SJCRH30 (cell line): Measurements from ENCODE around the gene SYNE2. TPM values are rescaled to one million over a fixed set of nuclear protein-coding genes. Genes with fewer than 3 reads are reported as not detected.

Source experiments
- DNase-seq, 2 experiments: peaks; one replicate each; pipeline ENCODE4 v3.0.0-alpha.2; 2015 to 2020
- H3K27ac ChIP-seq: fragments of 250-450 bp; sonication (Bioruptor Pico); 2 replicates; pipeline ENCODE4 v1.5.1; 2020; ENCODE audit warnings: mild to moderate bottlenecking, moderate library complexity
- H3K27me3 ChIP-seq: fragments of 250-450 bp; sonication (Bioruptor Pico); 2 replicates; pipeline ENCODE4 v1.5.1; 2020; ENCODE audit warnings: mild to moderate bottlenecking, moderate library complexity
- H3K36me3 ChIP-seq: fragments of 250-450 bp; sonication (Bioruptor Pico); 2 replicates; pipeline ENCODE4 v1.5.1; 2020; ENCODE audit warnings: mild to moderate bottlenecking, moderate library complexity
- H3K4me1 ChIP-seq: fragments of 250-450 bp; sonication (Bioruptor Pico); 2 replicates; pipeline ENCODE4 v1.5.1; 2020; ENCODE audit warnings: mild to moderate bottlenecking, moderate library complexity
- H3K4me3 ChIP-seq: fragments of 250-450 bp; sonication (Bioruptor Pico); 2 replicates; pipeline ENCODE4 v1.5.1; 2020; ENCODE audit warnings: mild to moderate bottlenecking, moderate library complexity
- H3K9me3 ChIP-seq: fragments of 250-450 bp; sonication (Bioruptor Pico); replicated peaks from 2 replicates; pipeline ENCODE4 v1.5.1; 2020; ENCODE audit warnings: mild to moderate bottlenecking, moderate library complexity
- total RNA-seq: library from RNA; depleted of rRNA; stranded (reverse); fragments of >200 nt; shearing (Covaris generic); gene quantifications from 2 replicates; pipeline ENCODE4 v1.2.3, GENCODE V29; 2014

The SYNE2 gene
- total RNA-seq, 1 experiment from 2014 or later = 48.2 TPM

DNA sequence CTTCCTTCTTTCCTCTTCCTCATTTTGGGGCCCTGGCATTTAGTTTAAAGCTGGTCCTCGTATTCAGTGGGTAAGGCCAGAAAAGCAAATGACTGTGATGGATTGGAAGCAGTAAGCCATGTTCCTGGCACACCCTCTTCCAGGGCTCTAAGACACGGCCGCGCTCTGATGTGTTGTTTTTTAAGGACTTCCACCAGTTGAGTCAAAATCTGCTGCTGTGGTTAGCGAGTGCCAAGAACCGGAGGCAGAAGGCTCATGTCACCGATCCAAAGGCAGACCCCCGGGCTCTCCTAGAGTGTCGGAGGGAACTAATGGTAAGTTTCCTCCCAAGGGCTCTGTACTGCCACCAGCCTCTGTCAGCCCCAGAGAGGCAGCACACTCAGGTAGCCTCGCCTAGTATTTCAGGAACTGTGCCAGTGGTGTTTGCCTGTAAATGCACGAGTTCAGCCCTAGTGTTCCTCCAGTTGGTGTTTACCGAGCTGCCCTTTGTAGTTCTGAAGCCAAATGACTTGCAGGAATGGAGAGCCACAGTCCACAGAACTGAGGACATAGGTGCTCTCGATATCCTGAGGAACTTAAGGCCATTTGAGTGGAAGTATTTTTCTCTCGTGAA lies 368.7 kb downstream of the SYNE2 start:
- Histone ChIP-seq H3K27me3 (no peaks in the 10 kb centered on the region), H3K4me3 (no peak overlapping the region), H3K9me3 (no peaks in the 10 kb centered on the region), H3K36me3 (peaks cover 12% of the 10 kb centered on the region), H3K27ac (no peak overlapping the region), H3K4me1 (peaks cover 7% of the 10 kb centered on the region; the same call in 1 of the 2 replicates)
- DNase-seq = no peak

DNA sequence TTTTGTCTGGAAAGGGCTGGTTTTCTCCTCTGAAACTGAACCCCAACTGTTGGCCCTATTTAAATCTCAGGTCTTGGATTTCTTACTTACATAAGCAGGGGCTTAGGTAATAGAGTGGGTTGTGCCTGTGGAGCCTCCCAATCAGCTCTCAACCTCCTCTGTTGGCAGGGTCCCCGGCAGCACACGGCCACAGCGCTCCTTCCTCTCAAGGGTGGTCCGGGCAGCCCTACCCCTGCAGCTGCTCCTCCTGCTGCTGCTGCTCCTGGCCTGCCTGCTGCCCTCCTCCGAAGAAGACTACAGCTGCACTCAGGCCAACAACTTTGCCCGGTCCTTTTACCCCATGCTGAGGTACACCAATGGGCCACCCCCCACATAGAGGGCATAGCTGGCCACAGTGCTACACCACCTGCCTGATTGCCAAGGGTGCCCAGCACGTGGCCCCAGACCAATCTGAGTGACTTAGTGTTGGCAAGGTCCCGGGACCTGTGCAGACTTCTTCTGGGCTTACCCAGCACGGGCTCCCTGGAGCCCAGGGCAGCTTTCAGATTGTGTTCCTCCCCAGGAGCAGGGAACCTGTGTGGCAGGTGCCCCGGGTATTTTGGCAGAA lies 372.4 kb downstream of the SYNE2 start:
- peaks cover 15% of the 10 kb centered on the region for H3K36me3 ChIP-seq
- DNase-seq = peak; percentile 57 to 58
- no peak overlapping the region; the same call in 1 of the 2 replicates for H3K27ac ChIP-seq
- H3K4me1 ChIP-seq = peaks cover 10% of the 10 kb centered on the region; the same call in 1 of the 2 replicates
- H3K4me3 ChIP-seq = no peak overlapping the region
- no peaks in the 10 kb centered on the region for H3K27me3 ChIP-seq
- H3K9me3 ChIP-seq = no peaks in the 10 kb centered on the region

- H3K36me3 ChIP-seq = peaks cover 12% of the 10 kb centered on the region
- no peak for DNase-seq
- H3K27ac ChIP-seq = no peak overlapping the region
Measured at GRCh38 chr14:64227856-64228255, 375.1 kb downstream of the SYNE2 start.

DNA sequence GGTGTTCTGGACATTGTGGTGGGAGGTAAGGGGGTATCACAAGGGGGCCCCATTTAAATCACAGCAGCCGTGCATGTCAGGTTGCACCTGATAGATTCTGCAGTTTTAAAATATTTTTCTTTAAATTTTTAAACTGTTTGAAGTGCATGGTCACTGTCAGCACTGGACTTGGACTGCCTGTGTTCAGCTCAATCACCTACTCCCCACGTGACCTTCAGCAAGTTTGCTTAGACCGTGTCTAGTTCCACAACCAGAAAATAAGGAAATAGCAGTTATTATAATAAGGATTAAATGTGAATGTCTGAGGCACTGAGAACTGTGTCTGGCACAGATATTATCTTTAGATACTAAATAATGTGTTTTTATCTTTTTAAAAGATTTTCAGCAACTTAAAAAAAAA lies 376.7 kb downstream of the SYNE2 start:
- Histone ChIP-seq H3K27ac (no peak overlapping the region), H3K4me3 (no peak overlapping the region), H3K36me3 (peaks cover 10% of the 10 kb centered on the region), H3K27me3 (no peaks in the 10 kb centered on the region), H3K9me3 (no peaks in the 10 kb centered on the region), H3K4me1 (peaks cover 43% of the 10 kb centered on the region)
- DNase-seq = no peak

More at GRCh38 chr14:64227856-64228255, 375.1 kb downstream of the SYNE2 start:
- no peaks in the 10 kb centered on the region for H3K9me3 ChIP-seq
- H3K4me3 ChIP-seq = no peak overlapping the region
- no peaks in the 10 kb centered on the region for H3K27me3 ChIP-seq
- peaks cover 26% of the 10 kb centered on the region for H3K4me1 ChIP-seq

- Histone ChIP-seq H3K27me3 (no peaks in the 10 kb centered on the region), H3K36me3 (peaks cover 8% of the 10 kb centered on the region), H3K4me3 (no peak overlapping the region), H3K27ac (peak overlapping the region; percentile 56), H3K4me1 (peaks cover 49% of the 10 kb centered on the region), H3K9me3 (no peaks in the 10 kb centered on the region)
- peak; percentile 82 to 90 for DNase-seq
Measured at GRCh38 chr14:64232095-64232838, 379.5 kb downstream of the SYNE2 start.

GRCh38 chr14:64232944-64233343 lies 380.1 kb downstream of the SYNE2 start:
- H3K27ac ChIP-seq = peak overlapping the region; percentile 56
- H3K4me3 ChIP-seq = no peak overlapping the region
- H3K9me3 ChIP-seq = no peaks in the 10 kb centered on the region
- peaks cover 2% of the 10 kb centered on the region for H3K36me3 ChIP-seq
- no peaks in the 10 kb centered on the region for H3K27me3 ChIP-seq
- DNase-seq = no peak
- peaks cover 49% of the 10 kb centered on the region for H3K4me1 ChIP-seq

GRCh38 chr14:64233531-64234190 lies 380.9 kb downstream of the SYNE2 start:
- Histone ChIP-seq H3K4me1 (peaks cover 49% of the 10 kb centered on the region), H3K9me3 (no peaks in the 10 kb centered on the region), H3K36me3 (no peaks in the 10 kb centered on the region; the same call in 1 of the 2 replicates), H3K27me3 (no peaks in the 10 kb centered on the region), H3K4me3 (no peak overlapping the region), H3K27ac (peak overlapping the region; percentile 67; the same call in 1 of the 2 replicates)
- peak in 1 of 2 experiments; percentile 25 for DNase-seq

GRCh38 chr14:64234877-64235651 lies 382.3 kb downstream of the SYNE2 start:
- H3K27me3 ChIP-seq = no peaks in the 10 kb centered on the region
- no peaks in the 10 kb centered on the region for H3K9me3 ChIP-seq
- H3K4me3 ChIP-seq = no peak overlapping the region
- peak; percentile 90 to 95 for DNase-seq
- H3K27ac ChIP-seq = peak overlapping the region; percentile 67
- H3K36me3 ChIP-seq = no peaks in the 10 kb centered on the region; the same call in 1 of the 2 replicates
- H3K4me1 ChIP-seq = peaks cover 49% of the 10 kb centered on the region

DNA sequence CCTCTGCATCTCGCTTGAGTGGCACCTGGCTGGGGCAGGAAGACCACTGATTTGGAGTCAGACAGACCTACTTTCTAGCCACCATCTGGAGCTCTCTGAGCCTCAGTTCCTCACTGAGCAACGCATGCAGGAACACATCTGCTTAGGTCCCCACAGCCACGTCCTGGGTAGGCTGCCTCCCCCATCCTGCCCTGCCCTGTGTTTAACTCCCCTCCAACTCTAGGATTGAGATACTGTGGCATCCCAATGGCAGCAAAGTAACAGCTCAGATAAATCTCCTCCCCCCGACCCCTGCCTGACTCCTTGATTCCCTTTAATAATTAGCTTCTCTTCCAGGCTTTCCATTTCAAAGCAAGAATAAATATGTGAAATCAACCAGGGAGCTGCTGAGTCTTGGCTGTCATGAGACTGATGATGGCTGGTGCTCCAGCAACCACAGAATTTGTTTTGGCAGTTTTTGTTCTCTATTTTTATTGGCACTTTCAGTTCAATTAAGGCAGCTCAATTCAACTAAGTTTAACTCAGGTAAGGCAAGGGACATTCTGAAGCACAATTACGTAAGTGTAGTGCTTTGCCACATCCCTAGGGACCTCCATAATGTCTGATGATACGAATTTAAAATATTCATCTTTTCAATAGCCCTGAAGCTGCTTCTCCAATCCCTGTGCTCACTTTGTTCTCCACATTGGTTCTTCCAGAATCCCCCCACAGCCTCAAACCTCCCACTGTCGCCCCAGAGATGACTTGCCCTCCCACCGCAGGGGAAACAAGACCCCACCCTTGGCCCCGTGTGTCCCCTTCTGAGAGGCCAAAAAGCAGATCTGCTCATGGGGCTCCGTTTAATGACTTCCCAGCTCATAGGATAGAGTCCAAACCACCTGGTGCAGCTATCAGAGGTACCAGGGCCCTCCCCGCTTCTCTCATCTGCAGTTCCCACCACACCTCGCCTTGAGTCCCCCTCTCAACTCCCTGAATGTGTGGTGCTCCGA lies 383.1 kb downstream of the SYNE2 start:
- no peaks in the 10 kb centered on the region; the same call in 1 of the 2 replicates for H3K36me3 ChIP-seq
- no peak overlapping the region for H3K4me3 ChIP-seq
- H3K9me3 ChIP-seq = no peaks in the 10 kb centered on the region
- peaks cover 49% of the 10 kb centered on the region for H3K4me1 ChIP-seq
- no peaks in the 10 kb centered on the region for H3K27me3 ChIP-seq
- H3K27ac ChIP-seq = peak overlapping the region; percentile 67
- peak in 1 of 2 experiments; percentile 14 for DNase-seq

DNA sequence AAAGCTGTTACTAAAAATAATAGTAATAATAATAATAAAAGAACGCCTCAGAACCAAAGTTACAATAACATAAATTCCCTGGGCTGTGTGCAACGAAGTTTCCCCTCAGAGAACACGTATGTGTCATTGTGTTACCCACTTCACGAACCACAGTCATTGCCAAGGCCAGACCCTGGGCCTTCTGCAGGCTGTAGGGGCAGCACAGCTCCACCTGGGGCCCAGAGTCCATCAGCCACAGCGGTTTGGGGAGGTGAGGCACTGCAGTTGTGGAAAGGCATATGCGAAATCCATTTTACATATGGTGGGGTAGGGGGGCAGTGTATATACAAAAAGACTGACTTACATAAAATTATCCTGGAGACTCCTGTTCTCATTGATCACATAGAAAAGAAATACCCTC lies 385.2 kb downstream of the SYNE2 start:
- H3K27me3 ChIP-seq = no peaks in the 10 kb centered on the region
- H3K9me3 ChIP-seq = no peaks in the 10 kb centered on the region
- DNase-seq = no peak
- peaks cover 31% of the 10 kb centered on the region for H3K4me1 ChIP-seq
- 0 out of 2 replicates have a peak, but pooled peaks cover 3% of the 10 kb centered on the region for H3K36me3 ChIP-seq
- no peak overlapping the region for H3K4me3 ChIP-seq
- H3K27ac ChIP-seq = no peak overlapping the region

- no peak overlapping the region for H3K27ac ChIP-seq
Measured at GRCh38 chr14:64238631-64239030, 385.8 kb downstream of the SYNE2 start.

GRCh38 chr14:64244279-64244678 lies 391.5 kb downstream of the SYNE2 start:
- Histone ChIP-seq H3K27me3 (no peaks in the 10 kb centered on the region), H3K4me1 (no peaks in the 10 kb centered on the region), H3K36me3 (0 out of 2 replicates have a peak, but pooled peaks cover 6% of the 10 kb centered on the region), H3K4me3 (no peak overlapping the region), H3K9me3 (no peaks in the 10 kb centered on the region), H3K27ac (no peak overlapping the region)
- DNase-seq = no peak

More at GRCh38 chr14:64238631-64239030, 385.8 kb downstream of the SYNE2 start:
- DNase-seq = no peak
- no peak overlapping the region for H3K4me3 ChIP-seq
- H3K4me1 ChIP-seq = peaks cover 25% of the 10 kb centered on the region
- no peaks in the 10 kb centered on the region for H3K27me3 ChIP-seq
- no peaks in the 10 kb centered on the region for H3K9me3 ChIP-seq
- 0 out of 2 replicates have a peak, but pooled peaks cover 3% of the 10 kb centered on the region for H3K36me3 ChIP-seq

DNA sequence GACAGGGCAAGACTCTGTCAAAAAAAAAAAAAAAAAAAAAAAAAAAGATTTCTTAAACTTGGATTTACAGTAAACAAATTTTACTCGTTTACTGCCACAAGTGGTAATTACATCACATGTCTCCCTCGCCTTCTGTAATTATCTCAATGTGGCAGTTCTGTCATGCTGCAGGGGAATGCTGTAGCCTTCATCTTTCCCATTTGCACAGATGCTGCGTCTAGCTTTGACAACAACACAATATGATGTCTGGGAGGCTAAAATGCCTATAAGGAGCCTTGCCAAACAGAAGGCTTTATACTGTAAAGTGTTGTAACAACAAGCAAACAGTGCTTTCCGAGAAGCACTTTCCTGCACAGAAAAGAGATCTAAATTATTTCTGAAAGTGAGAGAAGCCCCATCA lies 392.7 kb downstream of the SYNE2 start:
- H3K36me3 ChIP-seq = 0 out of 2 replicates have a peak, but pooled peaks cover 6% of the 10 kb centered on the region
- H3K4me3 ChIP-seq = no peak overlapping the region
- no peak for DNase-seq
- H3K27ac ChIP-seq = no peak overlapping the region
- H3K9me3 ChIP-seq = no peaks in the 10 kb centered on the region
- no peaks in the 10 kb centered on the region for H3K27me3 ChIP-seq
- no peaks in the 10 kb centered on the region for H3K4me1 ChIP-seq
